Stimulated activated CD8-positive, alpha-beta memory T cell treated with anti-CD3 and anti-CD28 coated beads, Interleukin-4, amount 100 ng/mL, for 1 hour (primary cell): Measurements from ENCODE around the gene TREX2.
"Not testable (repeated sequence)": the region's sequence is repeated elsewhere in the genome, so short reads cannot be mapped to it uniquely, and the experiment has no call there.

ENCODE experiments used
- DNase-seq, 2 donors: peaks; one replicate each; pipeline ENCODE4 v3.0.0-alpha.2; 2020; ENCODE audit warnings: low read depth in 2 of 2, low spot score in 1 of 2

TREX2 gene

GRCh38 chrX:153410888-153411254, 35.0 kb downstream of the TREX2 start:
- no peak for DNase-seq

GRCh38 chrX:153410373-153410772, 35.5 kb downstream of the TREX2 start:
- DNase-seq = no peak

DNA sequence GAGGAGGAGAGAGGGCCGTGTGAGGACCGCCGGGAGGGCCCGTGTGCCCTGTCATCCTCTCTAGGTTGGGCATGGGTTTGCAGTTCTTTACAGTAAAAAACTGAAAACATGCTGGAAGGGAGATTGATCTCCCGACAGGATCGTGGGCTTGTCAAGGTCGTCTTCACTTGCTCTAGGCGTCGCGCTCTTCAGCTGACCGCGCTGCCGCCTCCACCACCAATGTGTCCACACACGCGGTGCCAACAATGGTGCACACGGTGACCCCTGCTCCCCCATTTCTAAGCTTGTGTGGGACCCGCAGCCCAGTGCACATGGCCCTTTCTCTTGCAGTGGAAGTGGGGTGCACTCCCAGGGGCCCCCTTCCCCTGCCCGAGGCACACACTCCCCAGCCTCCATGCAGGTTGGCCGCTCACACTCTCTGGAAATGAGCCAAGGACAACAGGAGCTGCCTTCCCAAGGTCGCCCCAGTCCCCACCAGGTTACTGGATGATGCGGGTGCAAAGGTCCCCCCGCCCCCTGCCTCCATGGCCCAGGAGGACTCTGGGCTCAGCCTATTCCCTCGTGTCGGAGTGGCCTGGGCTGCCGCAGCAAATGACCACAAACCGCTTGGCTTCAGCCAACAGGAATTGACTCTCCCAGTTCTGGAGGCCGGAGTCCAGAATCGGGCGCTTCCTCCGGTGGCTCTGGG, 36.3 kb downstream of the TREX2 start:
- DNase-seq = no peak

GRCh38 chrX:153408871-153409351, 36.9 kb downstream of the TREX2 start:
- no peak for DNase-seq

GRCh38 chrX:153408221-153408721, 37.6 kb downstream of the TREX2 start:
- no peak for DNase-seq

DNA sequence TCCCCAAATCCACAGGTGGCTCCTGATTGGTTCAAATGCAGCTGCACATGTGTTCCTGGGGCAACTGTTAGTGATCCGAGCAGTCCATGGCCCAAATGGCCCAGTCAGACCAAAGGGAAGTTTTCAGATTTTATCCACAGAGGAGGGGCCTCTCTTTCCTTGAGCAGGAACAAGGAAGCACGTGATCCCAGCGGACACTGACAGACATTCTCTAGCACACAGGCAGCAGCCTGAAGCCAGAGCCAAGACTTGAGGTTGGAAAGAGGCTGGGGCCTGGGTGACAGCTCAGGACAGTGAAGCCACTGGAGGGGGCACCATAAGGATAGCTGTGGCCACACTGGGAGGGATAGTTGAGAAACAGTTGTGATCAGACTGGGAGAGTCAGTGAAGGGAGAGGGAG, 38.1 kb downstream of the TREX2 start:
- no peak for DNase-seq

- DNase-seq = no peak
These were observed 39.0 kb downstream of the TREX2 start for GRCh38 chrX:153406903-153407302.

DNA sequence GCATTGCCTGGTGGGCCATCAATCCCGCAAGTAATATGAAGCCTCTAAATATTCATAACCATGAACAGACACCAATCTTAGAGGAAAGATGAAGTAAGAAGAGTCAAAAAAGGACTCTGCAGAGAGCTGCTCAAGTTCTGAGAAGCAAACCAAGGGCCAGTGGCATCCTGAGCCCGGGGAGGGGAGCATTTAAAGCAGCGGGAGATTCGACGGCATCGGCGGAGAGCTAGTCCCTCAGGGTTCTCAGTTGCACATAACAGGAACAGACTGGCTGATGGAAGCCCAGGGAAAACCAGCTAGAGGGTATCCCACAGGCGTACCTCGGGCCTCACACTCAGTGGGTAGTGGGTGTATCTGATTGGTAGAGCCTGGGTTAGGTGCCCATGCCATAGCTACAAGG, 39.8 kb downstream of the TREX2 start:
- no peak for DNase-seq

DNA sequence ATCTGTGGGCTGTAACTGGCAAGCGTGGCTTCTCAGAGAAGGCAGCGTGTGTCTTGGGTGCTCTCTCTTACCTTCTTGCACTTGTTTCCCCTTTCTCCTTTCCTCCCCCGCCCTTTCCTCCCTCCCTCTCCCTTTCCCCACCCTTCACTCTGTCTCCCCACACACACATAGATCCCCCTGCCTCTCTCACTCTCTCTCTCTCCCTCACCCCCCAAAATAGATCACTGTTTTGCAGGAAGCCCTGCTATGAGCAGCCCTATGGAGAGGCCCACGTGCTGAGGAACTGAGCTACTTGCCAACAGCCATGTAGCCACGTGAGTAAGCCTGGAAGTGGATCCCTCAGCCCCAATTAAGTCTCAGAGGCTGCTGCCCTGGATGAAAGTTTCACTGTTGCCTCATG, 40.4 kb downstream of the TREX2 start:
- no peak for DNase-seq

- not testable (repeated sequence) for DNase-seq
These were observed 41.5 kb downstream of the TREX2 start for GRCh38 chrX:153404333-153404732.

GRCh38 chrX:153401133-153401764, 44.6 kb downstream of the TREX2 start, which contains the start of gene PNMA6E:
Gene PNMA6E (minus strand): TSS chrX:153401350. CDS start chrX:153398849, 2,501 bp downstream.
- no peak for DNase-seq

GRCh38 chrX:153400146-153401132, 45.4 kb downstream of the TREX2 start:
- DNase-seq = no peak

DNA sequence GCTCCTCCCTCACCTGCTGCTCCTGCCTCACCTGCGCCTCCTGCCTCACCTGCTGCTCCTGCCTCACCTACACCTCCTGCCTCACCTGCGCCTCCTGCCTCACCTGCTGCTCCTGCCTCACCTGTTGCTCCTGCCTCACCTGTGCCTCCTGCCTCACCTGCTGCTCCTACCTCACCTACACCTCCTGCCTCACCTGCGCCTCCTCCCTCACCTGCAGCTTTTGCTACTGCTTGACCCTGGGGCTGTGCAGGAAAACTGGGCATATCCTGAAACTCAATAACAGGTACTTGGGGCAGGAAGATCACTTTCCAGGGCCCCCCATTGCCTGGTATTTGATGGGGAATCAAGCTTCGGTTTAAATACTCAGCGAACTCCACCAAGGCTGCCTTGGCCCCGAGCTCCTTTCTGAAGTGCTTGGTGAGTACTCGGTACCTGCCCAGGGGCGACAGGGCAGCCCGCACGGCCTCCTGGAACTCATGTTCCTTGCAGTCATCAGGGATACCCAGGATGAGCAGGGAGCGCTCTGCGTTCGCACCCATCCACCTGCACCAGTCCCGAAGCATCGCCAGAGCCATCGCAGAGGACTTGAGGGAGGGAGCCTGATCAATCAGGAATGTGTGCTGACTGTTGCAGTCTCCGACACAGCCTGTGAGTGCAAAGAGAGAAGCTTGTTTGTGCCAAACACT, 47.4 kb downstream of the TREX2 start:
- no peak for DNase-seq

GRCh38 chrX:153397256-153397960, 48.4 kb downstream of the TREX2 start:
- DNase-seq = no peak

- DNase-seq = no peak
These were observed 49.3 kb downstream of the TREX2 start for GRCh38 chrX:153396320-153397195.

GRCh38 chrX:153395613-153396319, 50.1 kb downstream of the TREX2 start:
- DNase-seq = no peak

DNA sequence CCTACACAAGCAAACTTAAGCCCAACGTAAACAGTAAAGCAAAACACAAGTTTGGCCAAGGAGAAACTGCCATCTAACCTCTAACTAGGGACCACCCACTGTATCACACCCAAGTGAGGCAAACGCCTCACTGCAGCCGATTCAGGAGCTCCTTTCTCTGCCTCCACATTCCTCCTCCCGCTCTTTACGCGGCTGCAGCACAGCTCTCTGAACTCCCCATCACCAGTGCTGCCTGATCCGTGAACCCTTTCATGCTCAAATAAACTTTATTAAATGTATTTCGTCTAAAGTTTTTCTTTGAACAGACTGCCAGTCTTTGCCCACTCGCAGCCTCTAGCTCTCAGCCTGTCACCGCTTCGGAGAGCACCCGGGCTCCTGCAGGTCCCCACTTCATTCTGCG, 51.2 kb downstream of the TREX2 start:
- DNase-seq = no peak
